Neutrophil (primary cell): Measurements from ENCODE around the gene STX16.

ENCODE experiments used
- H3K27ac ChIP-seq: fragments of 200-600 bp; sonication (generic); 2 replicates; pipeline ENCODE4 v1.5.1; 2016; ENCODE audit warnings: mild to moderate bottlenecking, moderate library complexity
- H3K27me3 ChIP-seq: fragments of 200-600 bp; sonication (generic); 2 replicates; pipeline ENCODE4 v1.6.0; 2016; ENCODE audit warnings: mild to moderate bottlenecking
- H3K36me3 ChIP-seq: fragments of 200-600 bp; sonication (generic); 2 replicates; pipeline ENCODE4 v1.5.1; 2017
- H3K4me1 ChIP-seq, 2 experiments: fragments of 200-600 bp in 1 of 2; sonication (generic) in 1 of 2; 1 replicate in 1 of 2; 2 replicates in 1 of 2; pipeline versions ENCODE4 v1.5.1 to v1.6.1; 2013 to 2016; ENCODE audit warnings: low read depth in 1 of 2, low read length in 1 of 2, mild to moderate bottlenecking in 1 of 2, moderate library complexity in 1 of 2; ENCODE audit not compliant: control insufficient read depth in 1 of 2, insufficient read depth in 1 of 2
- H3K4me3 ChIP-seq, 2 experiments: fragments of 200-600 bp in 1 of 2; sonication (generic) in 1 of 2; 1 replicate in 1 of 2; 2 replicates in 1 of 2; pipeline ENCODE4 v1.5.1; 2013 to 2016; ENCODE audit warnings: low read depth in 1 of 2, low read length in 1 of 2, mild to moderate bottlenecking in 1 of 2, moderate library complexity in 1 of 2
- H3K9me3 ChIP-seq: fragments of 200-600 bp; sonication (generic); 2 replicates; pipeline ENCODE4 v1.5.1; 2016
- CTCF ChIP-seq: fragments of 200-600 bp; sonication (generic); IDR thresholded peaks from 2 replicates; pipeline ENCODE4 v1.5.1; 2016; ENCODE audit warnings: antibody characterized with exemption

STX16 gene

GRCh38 chr20:58716476-58717277 lies 65.6 kb downstream of the STX16 start:
- Histone ChIP-seq H3K27me3 (peaks cover 3% of the 10 kb centered on the region), H3K4me3 (no peak overlapping the region), H3K27ac (no peak overlapping the region), H3K36me3 (peaks cover 48% of the 10 kb centered on the region), H3K4me1 (no peaks in the 10 kb centered on the region), H3K9me3 (no peaks in the 10 kb centered on the region)
- TF ChIP-seq CTCF: no peak

- Histone ChIP-seq H3K27ac (no peak overlapping the region), H3K9me3 (no peaks in the 10 kb centered on the region), H3K27me3 (peaks cover 11% of the 10 kb centered on the region), H3K4me1 (no peaks in the 10 kb centered on the region), H3K36me3 (peaks cover 42% of the 10 kb centered on the region), H3K4me3 (no peak overlapping the region)
- no peak for TF ChIP-seq CTCF
These were observed 66.4 kb downstream of the STX16 start for GRCh38 chr20:58717278-58718091.

DNA sequence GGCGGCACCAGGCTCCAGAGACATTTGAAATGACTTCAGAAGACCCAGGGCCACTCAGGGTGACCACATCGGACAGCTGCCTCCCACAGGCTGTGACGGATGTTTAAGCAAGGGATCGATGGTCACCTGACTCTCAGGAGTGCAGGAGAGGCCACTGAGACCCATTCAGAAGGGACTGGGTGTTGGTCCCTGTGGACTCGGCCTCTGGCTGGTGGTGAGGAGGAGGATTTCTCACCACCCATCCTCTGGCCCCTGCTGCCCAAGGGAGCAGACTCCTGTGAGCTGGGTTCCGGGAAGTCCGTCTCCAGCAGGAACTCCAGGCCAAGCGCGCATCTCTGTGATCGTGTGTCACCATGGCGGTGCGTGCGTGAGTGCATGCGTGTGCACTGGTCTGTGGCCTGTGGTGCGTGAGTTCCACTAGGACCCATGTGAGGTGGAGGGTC lies 67.1 kb downstream of the STX16 start:
- no peak for TF ChIP-seq CTCF
- Histone ChIP-seq H3K9me3 (no peaks in the 10 kb centered on the region), H3K27me3 (peaks cover 17% of the 10 kb centered on the region), H3K4me1 (no peaks in the 10 kb centered on the region), H3K27ac (no peak overlapping the region), H3K36me3 (peaks cover 36% of the 10 kb centered on the region), H3K4me3 (no peak overlapping the region)

DNA sequence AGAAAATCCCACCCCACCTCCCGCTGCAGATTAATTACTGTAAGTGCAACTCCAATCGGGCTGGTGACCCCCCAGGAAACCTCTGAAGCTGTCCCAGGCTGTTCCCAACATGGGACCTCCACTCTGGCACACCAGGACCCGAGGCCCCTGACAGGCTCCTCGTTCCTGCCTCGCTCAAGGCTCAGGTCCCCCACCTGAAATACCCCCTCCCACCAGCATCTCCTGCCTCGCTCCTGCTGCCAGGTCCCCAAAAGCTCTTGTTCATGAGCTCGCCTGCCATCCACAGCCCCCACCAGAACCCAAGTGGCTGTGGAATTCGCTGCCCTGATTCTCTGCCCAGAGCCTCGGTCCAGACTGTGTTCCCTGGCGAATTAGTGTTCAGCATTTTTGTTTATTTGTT lies 67.6 kb downstream of the STX16 start:
- no peak overlapping the region for H3K27ac ChIP-seq
- no peaks in the 10 kb centered on the region for H3K4me1 ChIP-seq
- no peak for TF ChIP-seq CTCF
- H3K27me3 ChIP-seq: peaks cover 23% of the 10 kb centered on the region
- peaks cover 32% of the 10 kb centered on the region for H3K36me3 ChIP-seq
- no peak overlapping the region for H3K4me3 ChIP-seq
- no peaks in the 10 kb centered on the region for H3K9me3 ChIP-seq

DNA sequence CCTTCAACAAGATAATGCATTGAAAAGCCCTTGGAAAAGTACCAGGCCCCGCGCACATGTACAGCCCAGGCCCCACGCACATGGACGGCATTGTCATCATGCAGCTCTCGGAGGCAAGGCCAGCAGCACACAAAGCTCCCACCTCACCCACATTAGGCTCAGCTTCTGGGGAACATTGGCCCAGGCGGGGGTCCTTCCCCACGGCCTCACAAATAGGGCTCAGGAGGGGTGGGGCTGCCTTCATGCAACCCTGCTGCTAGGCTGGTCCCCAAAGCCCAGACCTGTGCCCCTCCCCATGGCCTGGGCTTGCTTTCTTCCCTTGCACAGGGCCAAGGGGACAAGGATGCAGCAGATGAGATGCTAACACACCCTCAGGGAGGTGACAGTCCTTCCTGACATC lies 68.2 kb downstream of the STX16 start:
- Histone ChIP-seq H3K36me3 (peaks cover 27% of the 10 kb centered on the region), H3K4me3 (no peak overlapping the region), H3K27me3 (peaks cover 28% of the 10 kb centered on the region), H3K27ac (no peak overlapping the region), H3K4me1 (no peaks in the 10 kb centered on the region), H3K9me3 (no peaks in the 10 kb centered on the region)
- TF ChIP-seq CTCF: no peak
